Esophagus squamous epithelium (tissue), 4 donors: Measurements from ENCODE around the gene ARHGEF17.

Experiments
- POLR2A ChIP-seq, 4 donors: fragments of 450-650 bp; IDR thresholded peaks; one replicate each; pipeline ENCODE4 v1.6.1; 2017; ENCODE audit warnings: antibody characterized with exemption in 4 of 4, mild to moderate bottlenecking in 4 of 4, moderate library complexity in 3 of 4
- TF ChIP-seq, protein P1 (sequence below), 6 experiments: fragments of 450-650 bp in 4 of 6; fragments of 200-600 bp in 2 of 6; sonication (generic) in 2 of 6; IDR thresholded peaks; one replicate each; pipeline ENCODE4 v1.5.1; 2016 to 2019; ENCODE audit warnings: antibody characterized with exemption in 6 of 6, mild to moderate bottlenecking in 4 of 6, moderate library complexity in 4 of 6

DNA sequence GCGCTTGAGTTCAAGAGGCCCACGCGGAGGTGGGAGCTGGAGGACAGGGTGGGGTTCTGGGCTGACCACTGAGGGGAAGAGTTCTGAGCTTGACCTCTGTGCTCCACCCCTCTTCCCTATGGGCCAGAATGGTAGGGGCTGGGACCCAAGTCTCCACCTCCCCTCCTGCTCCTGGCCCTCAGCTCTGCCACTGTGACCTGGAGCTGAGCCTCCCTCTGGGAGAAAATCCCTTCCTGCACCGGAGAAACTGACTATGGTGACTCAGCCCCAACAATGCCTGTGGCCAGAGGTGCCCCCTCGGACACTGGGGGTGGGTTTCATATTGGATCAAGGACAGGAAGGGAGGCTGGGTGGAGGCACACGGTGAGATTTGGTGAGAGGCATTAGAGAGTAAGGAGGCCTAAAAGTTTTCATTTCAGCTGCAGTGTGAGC lies 91.1 kb downstream of the ARHGEF17 start:
- TF ChIP-seq, protein P1, sequence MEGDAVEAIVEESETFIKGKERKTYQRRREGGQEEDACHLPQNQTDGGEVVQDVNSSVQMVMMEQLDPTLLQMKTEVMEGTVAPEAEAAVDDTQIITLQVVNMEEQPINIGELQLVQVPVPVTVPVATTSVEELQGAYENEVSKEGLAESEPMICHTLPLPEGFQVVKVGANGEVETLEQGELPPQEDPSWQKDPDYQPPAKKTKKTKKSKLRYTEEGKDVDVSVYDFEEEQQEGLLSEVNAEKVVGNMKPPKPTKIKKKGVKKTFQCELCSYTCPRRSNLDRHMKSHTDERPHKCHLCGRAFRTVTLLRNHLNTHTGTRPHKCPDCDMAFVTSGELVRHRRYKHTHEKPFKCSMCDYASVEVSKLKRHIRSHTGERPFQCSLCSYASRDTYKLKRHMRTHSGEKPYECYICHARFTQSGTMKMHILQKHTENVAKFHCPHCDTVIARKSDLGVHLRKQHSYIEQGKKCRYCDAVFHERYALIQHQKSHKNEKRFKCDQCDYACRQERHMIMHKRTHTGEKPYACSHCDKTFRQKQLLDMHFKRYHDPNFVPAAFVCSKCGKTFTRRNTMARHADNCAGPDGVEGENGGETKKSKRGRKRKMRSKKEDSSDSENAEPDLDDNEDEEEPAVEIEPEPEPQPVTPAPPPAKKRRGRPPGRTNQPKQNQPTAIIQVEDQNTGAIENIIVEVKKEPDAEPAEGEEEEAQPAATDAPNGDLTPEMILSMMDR (IDR thresholded peaks at IDR 0.05): no peak
- TF ChIP-seq POLR2A (IDR thresholded peaks at IDR 0.05): no peak
